GM12875 (cell line): Measurements from ENCODE around the gene DOLPP1.

Experiments
- H3K4me3 ChIP-seq: one replicate; pipeline ENCODE4 v1.5.1; 2011; ENCODE audit warnings: low read depth, low read length, control low read depth
- TF ChIP-seq, protein P1 (sequence below): IDR thresholded peaks from 2 replicates; pipeline ENCODE4 v1.5.1; 2011; ENCODE audit warnings: low read depth, mild to moderate bottlenecking, control low read depth, inconsistent platforms, low read length, moderate library complexity, borderline replicate concordance; ENCODE audit not compliant: insufficient read depth

DOLPP1 gene

GRCh38 chr9:129058965-129059795 is 21.7 kb upstream of the DOLPP1 start:
- TF ChIP-seq, protein P1, sequence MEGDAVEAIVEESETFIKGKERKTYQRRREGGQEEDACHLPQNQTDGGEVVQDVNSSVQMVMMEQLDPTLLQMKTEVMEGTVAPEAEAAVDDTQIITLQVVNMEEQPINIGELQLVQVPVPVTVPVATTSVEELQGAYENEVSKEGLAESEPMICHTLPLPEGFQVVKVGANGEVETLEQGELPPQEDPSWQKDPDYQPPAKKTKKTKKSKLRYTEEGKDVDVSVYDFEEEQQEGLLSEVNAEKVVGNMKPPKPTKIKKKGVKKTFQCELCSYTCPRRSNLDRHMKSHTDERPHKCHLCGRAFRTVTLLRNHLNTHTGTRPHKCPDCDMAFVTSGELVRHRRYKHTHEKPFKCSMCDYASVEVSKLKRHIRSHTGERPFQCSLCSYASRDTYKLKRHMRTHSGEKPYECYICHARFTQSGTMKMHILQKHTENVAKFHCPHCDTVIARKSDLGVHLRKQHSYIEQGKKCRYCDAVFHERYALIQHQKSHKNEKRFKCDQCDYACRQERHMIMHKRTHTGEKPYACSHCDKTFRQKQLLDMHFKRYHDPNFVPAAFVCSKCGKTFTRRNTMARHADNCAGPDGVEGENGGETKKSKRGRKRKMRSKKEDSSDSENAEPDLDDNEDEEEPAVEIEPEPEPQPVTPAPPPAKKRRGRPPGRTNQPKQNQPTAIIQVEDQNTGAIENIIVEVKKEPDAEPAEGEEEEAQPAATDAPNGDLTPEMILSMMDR, result no peak
- H3K4me3 ChIP-seq, result no peak overlapping the region

GRCh38 chr9:129059796-129060785 is 20.8 kb upstream of the DOLPP1 start:
- H3K4me3 ChIP-seq, result no peak overlapping the region
- TF ChIP-seq, protein P1, result no peak

DNA sequence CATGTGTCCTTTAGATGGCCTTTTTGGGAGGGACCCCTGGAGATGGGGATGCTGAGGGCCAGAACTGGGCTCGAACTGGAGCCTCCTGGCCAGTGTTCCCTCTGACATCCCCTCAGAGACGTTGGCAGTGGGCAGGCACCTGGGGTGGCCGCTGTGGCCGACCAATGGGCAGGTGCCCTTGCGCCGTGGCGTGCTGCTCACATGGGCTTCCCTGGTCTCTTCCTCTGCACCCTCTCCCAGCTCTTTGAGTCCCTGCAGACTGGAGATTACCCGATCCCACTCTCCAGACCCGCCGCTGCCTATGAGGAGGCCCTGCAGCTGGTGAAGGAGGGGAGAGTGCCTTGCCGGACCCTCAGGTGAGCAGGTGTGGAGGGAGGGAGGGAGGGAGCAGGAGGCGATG is 19.9 kb upstream of the DOLPP1 start:
- H3K4me3 ChIP-seq, result no peak overlapping the region
- TF ChIP-seq, protein P1, result no peak

DNA sequence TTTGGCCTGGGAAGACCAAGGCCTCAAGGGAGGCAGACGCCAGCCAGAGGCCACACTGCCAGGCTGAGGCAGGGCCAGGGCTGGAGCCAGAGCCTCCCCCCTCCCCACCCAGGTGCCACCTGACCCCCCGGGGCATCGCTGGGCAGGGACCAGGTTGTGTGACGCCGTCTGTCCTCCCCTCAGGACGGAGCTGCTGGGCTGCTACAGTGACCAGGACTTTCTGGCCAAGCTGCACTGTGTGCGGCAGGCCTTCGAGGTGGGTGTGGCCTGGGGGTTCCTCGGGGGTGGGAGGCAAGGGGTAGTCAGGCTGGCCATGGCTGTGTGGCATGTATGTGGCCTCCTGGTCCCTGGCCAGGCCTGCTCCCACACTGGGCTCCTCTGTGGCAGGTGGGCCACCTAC is 17.9 kb upstream of the DOLPP1 start:
- TF ChIP-seq, protein P1, result no peak
- no peak overlapping the region for H3K4me3 ChIP-seq

GRCh38 chr9:129064499-129064908 is 16.4 kb upstream of the DOLPP1 start:
- TF ChIP-seq, protein P1, result no peak
- H3K4me3 ChIP-seq, result no peak overlapping the region

GRCh38 chr9:129068110-129068509 is 12.8 kb upstream of the DOLPP1 start:
- H3K4me3 ChIP-seq, result no peak overlapping the region
- TF ChIP-seq, protein P1, result no peak
